ENCODE results near the gene CALCR. TPM values are rescaled to one million over a fixed set of nuclear protein-coding genes. Genes with fewer than 3 reads are reported as not detected.

The CALCR gene
- total and polyA plus RNA-seq, 2 experiments from 2014 or later = not detected

DNA sequence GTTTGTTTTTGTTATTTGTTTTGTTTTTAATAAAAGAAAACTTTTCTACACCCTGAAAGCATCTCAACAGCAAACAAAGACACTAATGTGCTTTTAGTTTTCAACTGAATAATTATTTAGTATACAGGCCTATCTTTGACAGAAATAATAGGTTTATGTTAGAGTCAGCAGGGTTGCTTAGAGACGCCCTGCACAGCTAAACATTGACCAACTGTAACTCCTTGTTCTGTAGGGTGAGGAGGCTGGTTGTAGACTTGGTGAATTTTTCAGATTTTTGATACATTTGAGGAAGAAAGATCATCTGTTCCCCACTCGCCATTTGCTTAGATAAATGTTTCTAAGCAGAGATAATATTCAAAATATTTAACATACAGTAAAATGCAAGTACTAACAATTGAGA is 103.1 kb downstream of the CALCR start:
- DNase-seq = no peak
- Histone ChIP-seq H3K9ac (no peak overlapping the region), H3K4me3 (no peak overlapping the region), H3K79me2 (ENCODE audit: insufficient read depth) (no peaks in the 10 kb centered on the region), H3K4me2 (ENCODE audit: unreplicated experiment) (no peak overlapping the region), H3K27me3 (replicated peaks; ENCODE audit: insufficient read depth) (no peaks in the 10 kb centered on the region; the same call in 1 of the 2 replicates), H3K9me3 (ENCODE audit: low read depth) (no peaks in the 10 kb centered on the region), H3K9me2 (ENCODE audit: insufficient read depth) (no peaks in the 10 kb centered on the region), H3K36me3 (ENCODE audit: low read depth) (no peaks in the 10 kb centered on the region), H3K4me1 (ENCODE audit: insufficient read depth) (no peaks in the 10 kb centered on the region), H3K27ac (no peak overlapping the region), H2AFZ (no peak overlapping the region), H4K20me1 (ENCODE audit: insufficient read depth) (no peaks in the 10 kb centered on the region), H3F3A (ENCODE audit: insufficient read depth) (no peaks in the 10 kb centered on the region)
- TF ChIP-seq EZH2phosphoT487 (IDR thresholded peaks at IDR 0.05; ENCODE audit: insufficient read depth, low read depth) = no peak
- no peak for TF ChIP-seq EZH2 (IDR thresholded peaks at IDR 0.05; ENCODE audit: insufficient read depth, poor library complexity, severe bottlenecking)
- in situ Hi-C loops (cut with MboI) = no loop called here
- 25 to 47% methylated on average over 2 of the region's 2 CpGs for WGBS, 2 experiments (ENCODE audit: low coverage in 1 of 2, low lambda C conversion rate in 2 of 2, missing lambda C conversion rate in 2 of 2)

DNA sequence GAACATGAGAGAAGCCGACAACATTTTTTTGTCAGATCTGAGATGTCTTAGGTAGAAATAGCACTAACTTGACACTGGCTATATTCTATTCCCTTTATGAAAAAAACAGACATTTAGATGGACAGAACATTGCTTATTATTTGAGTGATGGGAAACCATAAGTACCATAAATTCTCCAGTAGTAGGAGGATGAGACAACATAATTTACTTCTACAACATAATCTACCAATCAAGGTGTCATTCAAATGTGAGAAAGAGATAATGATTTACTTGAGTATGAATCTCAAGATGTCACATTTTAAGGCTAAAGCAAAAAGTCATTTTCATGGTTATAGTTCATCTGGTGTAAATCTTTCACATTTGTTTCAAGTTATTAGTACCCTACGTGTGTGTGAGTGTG is 110.8 kb downstream of the CALCR start:
- H2AFZ ChIP-seq = no peak overlapping the region
- no peaks in the 10 kb centered on the region for H3K9me2 ChIP-seq (ENCODE audit: insufficient read depth)
- no peaks in the 10 kb centered on the region for H3K36me3 ChIP-seq (ENCODE audit: low read depth)
- no peak for TF ChIP-seq EZH2 (IDR thresholded peaks at IDR 0.05; ENCODE audit: insufficient read depth, poor library complexity, severe bottlenecking)
- no peak for TF ChIP-seq EZH2phosphoT487 (IDR thresholded peaks at IDR 0.05; ENCODE audit: insufficient read depth, low read depth)
- H3K4me1 ChIP-seq (ENCODE audit: insufficient read depth) = no peaks in the 10 kb centered on the region
- WGBS, 2 experiments (ENCODE audit: low coverage in 1 of 2, low lambda C conversion rate in 2 of 2, missing lambda C conversion rate in 2 of 2) = 35 to 44% methylated on average over 2 of the region's 2 CpGs
- no peaks in the 10 kb centered on the region for H3F3A ChIP-seq (ENCODE audit: insufficient read depth)
- H3K9ac ChIP-seq = no peak overlapping the region
- in situ Hi-C loops (cut with MboI) = no loop called here
- no peak overlapping the region for H3K27ac ChIP-seq
- H3K4me3 ChIP-seq = no peak overlapping the region
- H3K4me2 ChIP-seq (ENCODE audit: unreplicated experiment) = no peak overlapping the region
- H4K20me1 ChIP-seq (ENCODE audit: insufficient read depth) = no peaks in the 10 kb centered on the region
- H3K79me2 ChIP-seq (ENCODE audit: insufficient read depth) = no peaks in the 10 kb centered on the region
- no peaks in the 10 kb centered on the region for H3K9me3 ChIP-seq (ENCODE audit: low read depth)
- no peak for DNase-seq
- peaks cover 6% of the 10 kb centered on the region for H3K27me3 ChIP-seq (replicated peaks; ENCODE audit: insufficient read depth)

DNA sequence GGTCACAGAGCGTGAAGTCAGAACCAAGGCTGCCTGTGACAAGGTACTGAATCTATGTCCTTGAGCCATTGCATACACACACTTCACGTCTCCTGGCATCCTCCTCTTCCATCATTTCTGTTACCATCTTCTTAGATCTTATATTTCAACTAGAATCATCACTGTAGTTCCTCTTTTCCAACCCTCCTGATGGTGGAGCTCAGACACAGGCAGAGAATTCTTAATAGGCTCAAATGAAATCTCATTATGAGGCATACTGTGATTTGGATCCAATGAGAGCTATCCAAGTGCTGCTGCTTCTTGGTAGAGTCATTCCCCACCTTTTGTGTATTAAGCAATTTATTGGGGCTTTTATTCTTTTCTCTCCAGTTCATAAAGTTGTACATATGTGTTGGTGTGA is 113.2 kb downstream of the CALCR start:
- in situ Hi-C loops (cut with MboI) = no loop called here
- DNase-seq = no peak
- no peak overlapping the region for H3K27ac ChIP-seq
- TF ChIP-seq EZH2phosphoT487 (IDR thresholded peaks at IDR 0.05; ENCODE audit: insufficient read depth, low read depth) (no peak), EZH2 (IDR thresholded peaks at IDR 0.05; ENCODE audit: insufficient read depth, poor library complexity, severe bottlenecking) (no peak)
- H3K27me3 ChIP-seq (replicated peaks; ENCODE audit: insufficient read depth) = peaks cover 6% of the 10 kb centered on the region; the same call in 1 of the 2 replicates
- no peak overlapping the region for H3K4me2 ChIP-seq (ENCODE audit: unreplicated experiment)
- H3K9me2 ChIP-seq (ENCODE audit: insufficient read depth) = no peaks in the 10 kb centered on the region
- H3K4me3 ChIP-seq = no peak overlapping the region
- H3K79me2 ChIP-seq (ENCODE audit: insufficient read depth) = no peaks in the 10 kb centered on the region
- no peaks in the 10 kb centered on the region for H3K4me1 ChIP-seq (ENCODE audit: insufficient read depth)
- no peak overlapping the region for H3K9ac ChIP-seq
- WGBS, 2 experiments (ENCODE audit: low coverage in 1 of 2, low lambda C conversion rate in 2 of 2, missing lambda C conversion rate in 2 of 2) = 29 to 38% methylated on average over 2 of the region's 2 CpGs
- H3K9me3 ChIP-seq (ENCODE audit: low read depth) = no peaks in the 10 kb centered on the region
- H2AFZ ChIP-seq = no peak overlapping the region
- no peaks in the 10 kb centered on the region for H3F3A ChIP-seq (ENCODE audit: insufficient read depth)
- H3K36me3 ChIP-seq (ENCODE audit: low read depth) = no peaks in the 10 kb centered on the region
- no peaks in the 10 kb centered on the region for H4K20me1 ChIP-seq (ENCODE audit: insufficient read depth)

DNA sequence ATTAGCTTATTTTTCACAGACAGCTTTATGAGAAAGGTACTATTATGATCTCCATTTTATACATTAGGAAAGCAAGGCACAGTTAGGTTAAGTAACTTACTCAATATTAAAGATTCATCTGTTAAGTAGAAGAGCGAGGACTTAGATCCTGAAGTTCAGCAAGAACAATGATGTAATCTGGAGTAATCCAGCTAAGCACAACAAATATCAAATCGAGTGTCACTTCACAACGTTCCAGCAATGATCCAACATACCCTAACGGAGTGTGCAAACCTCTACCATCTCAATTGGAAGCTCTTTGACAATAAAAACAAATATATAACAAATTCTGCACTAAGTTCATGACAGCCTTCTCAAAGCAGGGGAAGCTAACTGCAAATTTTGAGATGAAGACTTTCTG is 121.3 kb downstream of the CALCR start:
- Histone ChIP-seq H2AFZ (no peak overlapping the region), H3K27me3 (replicated peaks; ENCODE audit: insufficient read depth) (peaks cover 25% of the 10 kb centered on the region; the same call in 1 of the 2 replicates), H3K9me3 (ENCODE audit: low read depth) (no peaks in the 10 kb centered on the region), H3K9me2 (ENCODE audit: insufficient read depth) (no peaks in the 10 kb centered on the region), H3K27ac (no peak overlapping the region), H3K4me3 (no peak overlapping the region), H3K9ac (no peak overlapping the region), H3K79me2 (ENCODE audit: insufficient read depth) (no peaks in the 10 kb centered on the region), H3F3A (ENCODE audit: insufficient read depth) (no peaks in the 10 kb centered on the region), H3K36me3 (ENCODE audit: low read depth) (no peaks in the 10 kb centered on the region), H3K4me1 (ENCODE audit: insufficient read depth) (no peaks in the 10 kb centered on the region), H4K20me1 (ENCODE audit: insufficient read depth) (no peaks in the 10 kb centered on the region), H3K4me2 (ENCODE audit: unreplicated experiment) (no peak overlapping the region)
- in situ Hi-C loops (cut with MboI) = no loop called here
- no peak for DNase-seq
- TF ChIP-seq EZH2 (IDR thresholded peaks at IDR 0.05; ENCODE audit: insufficient read depth, poor library complexity, severe bottlenecking) = no peak
- TF ChIP-seq EZH2phosphoT487 (IDR thresholded peaks at IDR 0.05; ENCODE audit: insufficient read depth, low read depth) = no peak
- WGBS, 2 experiments (ENCODE audit: low coverage in 1 of 2, low lambda C conversion rate in 2 of 2, missing lambda C conversion rate in 2 of 2) = 14 to 20% methylated on average over 4 of the region's 4 CpGs

DNA sequence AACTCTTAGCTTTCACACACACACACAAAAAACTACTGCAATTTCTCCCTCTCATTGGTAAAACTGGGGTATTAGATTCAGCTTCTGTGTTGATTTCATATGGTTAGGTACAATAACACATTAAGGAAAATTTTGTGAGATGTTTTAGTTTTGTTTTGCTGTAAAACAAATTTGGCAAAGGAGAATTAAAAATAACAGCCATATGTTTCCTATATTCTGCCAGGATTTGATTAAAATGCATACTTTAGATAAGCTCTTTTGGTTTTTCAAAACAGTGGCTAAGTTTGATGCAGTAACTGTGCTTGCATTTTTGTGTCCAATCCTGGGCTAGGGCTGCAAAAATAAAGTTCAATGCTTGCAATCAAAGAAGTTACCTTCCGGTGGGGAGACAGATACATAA is 126.3 kb downstream of the CALCR start:
- WGBS, 2 experiments (ENCODE audit: low coverage in 1 of 2, low lambda C conversion rate in 2 of 2, missing lambda C conversion rate in 2 of 2) = 29 to 33% methylated on average over 1 of the region's 1 CpG
- H3K4me2 ChIP-seq (ENCODE audit: unreplicated experiment) = no peak overlapping the region
- H3K27me3 ChIP-seq (replicated peaks; ENCODE audit: insufficient read depth) = peaks cover 40% of the 10 kb centered on the region; the same call in 1 of the 2 replicates
- TF ChIP-seq EZH2phosphoT487 (IDR thresholded peaks at IDR 0.05; ENCODE audit: insufficient read depth, low read depth) = no peak
- TF ChIP-seq EZH2 (IDR thresholded peaks at IDR 0.05; ENCODE audit: insufficient read depth, poor library complexity, severe bottlenecking) = no peak
- no peak overlapping the region for H3K27ac ChIP-seq
- H3K4me1 ChIP-seq (ENCODE audit: insufficient read depth) = no peaks in the 10 kb centered on the region
- no peaks in the 10 kb centered on the region for H3K9me2 ChIP-seq (ENCODE audit: insufficient read depth)
- DNase-seq = no peak
- no peak overlapping the region for H3K9ac ChIP-seq
- H4K20me1 ChIP-seq (ENCODE audit: insufficient read depth) = no peaks in the 10 kb centered on the region
- no peaks in the 10 kb centered on the region for H3K79me2 ChIP-seq (ENCODE audit: insufficient read depth)
- H3F3A ChIP-seq (ENCODE audit: insufficient read depth) = no peaks in the 10 kb centered on the region
- no peak overlapping the region for H2AFZ ChIP-seq
- H3K9me3 ChIP-seq (ENCODE audit: low read depth) = no peaks in the 10 kb centered on the region
- in situ Hi-C loops (cut with MboI) = no loop called here
- H3K4me3 ChIP-seq = no peak overlapping the region
- H3K36me3 ChIP-seq (ENCODE audit: low read depth) = no peaks in the 10 kb centered on the region

Data from GM23248 (cell line).